ENCODE results near the gene S1PR3.

Gene S1PR3

DNA sequence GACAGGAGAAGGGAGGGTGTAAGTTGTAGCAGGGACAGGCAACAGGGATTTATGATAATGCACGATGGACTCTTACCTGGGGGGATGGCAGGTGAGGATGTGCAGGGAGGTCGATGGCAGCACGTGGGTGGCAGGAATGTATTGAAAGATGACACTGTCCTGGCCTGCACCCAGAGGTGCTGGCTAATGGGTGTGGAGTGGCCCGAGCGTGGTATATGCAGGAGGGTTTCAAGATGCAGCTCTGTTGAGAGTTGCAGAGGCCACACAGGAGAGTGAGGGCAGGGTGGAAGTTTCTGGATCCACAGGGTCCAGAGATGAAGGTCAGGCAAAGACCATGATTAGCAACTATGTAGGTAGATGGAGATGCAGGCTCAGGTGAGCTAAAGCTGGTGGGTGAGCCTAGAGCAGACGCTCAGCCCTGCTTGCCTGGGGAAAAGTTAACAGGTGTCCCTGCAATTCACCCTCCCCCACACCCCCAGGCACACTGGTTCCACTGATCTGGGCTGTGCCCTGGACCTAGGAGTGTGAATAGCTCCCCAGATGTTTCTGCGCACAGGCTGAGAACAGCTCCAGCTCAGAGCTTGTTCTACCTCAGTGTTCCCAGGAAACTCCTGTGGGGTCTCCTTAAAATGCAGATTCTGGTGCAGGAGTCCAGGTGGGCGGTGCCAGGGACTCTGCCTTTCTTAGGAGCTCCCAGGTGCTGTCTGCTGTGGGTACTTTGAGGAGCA, 21.5 kb upstream of the S1PR3 start:
- no peak for DNase-seq

DNA sequence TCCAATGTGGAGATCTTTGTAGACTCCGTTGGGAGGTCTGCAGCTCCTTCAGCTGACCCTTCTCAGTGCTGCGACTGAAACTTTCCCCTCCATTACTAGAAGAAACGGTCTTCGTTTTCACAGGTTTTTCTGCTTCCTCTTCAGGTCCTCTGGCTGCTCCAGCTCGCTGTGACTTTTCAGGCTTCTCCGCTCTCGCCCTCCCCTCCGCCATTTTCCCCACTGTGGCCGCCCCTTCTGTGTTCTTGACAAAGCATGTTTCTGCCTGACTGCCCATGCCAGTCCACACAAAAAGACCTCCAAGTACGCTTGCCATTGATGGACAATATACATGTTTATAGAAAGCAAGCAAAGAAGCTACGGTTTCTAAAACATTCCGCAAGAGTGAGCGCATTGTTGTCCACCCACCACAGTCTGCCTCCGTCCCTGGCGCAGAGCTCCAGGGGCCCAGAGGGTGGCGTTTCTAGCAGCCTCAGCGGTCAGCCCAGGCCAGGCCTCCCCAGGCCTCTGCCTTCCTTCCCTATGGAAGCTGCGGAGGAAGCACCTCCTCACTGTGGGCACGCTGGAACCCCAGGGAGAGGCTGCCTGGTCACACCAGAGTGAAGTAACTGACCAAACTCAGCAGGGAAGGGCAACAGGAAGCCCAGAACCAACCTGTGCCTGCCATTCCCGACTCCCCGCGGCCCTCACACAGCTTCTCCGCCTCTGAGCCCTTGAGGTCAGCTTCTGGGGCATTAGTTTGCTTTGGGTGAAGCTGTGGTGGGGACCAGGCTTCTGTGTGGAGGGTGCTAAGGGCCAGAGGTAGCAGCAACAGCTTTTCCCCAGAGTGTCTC, 19.9 kb upstream of the S1PR3 start:
- no peak for DNase-seq

- DNase-seq, result no peak
These were observed 18.9 kb upstream of the S1PR3 start for GRCh38 chr9:88972401-88972800.

- DNase-seq, result no peak
These were observed 17.8 kb upstream of the S1PR3 start for GRCh38 chr9:88973281-88974045.

GRCh38 chr9:88974641-88975040, 16.6 kb upstream of the S1PR3 start:
- no peak for DNase-seq

- no peak for DNase-seq
These were observed 15.0 kb upstream of the S1PR3 start for GRCh38 chr9:88975966-88976889.

- DNase-seq, result no peak
These were observed 14.4 kb upstream of the S1PR3 start for GRCh38 chr9:88976890-88977257.

DNA sequence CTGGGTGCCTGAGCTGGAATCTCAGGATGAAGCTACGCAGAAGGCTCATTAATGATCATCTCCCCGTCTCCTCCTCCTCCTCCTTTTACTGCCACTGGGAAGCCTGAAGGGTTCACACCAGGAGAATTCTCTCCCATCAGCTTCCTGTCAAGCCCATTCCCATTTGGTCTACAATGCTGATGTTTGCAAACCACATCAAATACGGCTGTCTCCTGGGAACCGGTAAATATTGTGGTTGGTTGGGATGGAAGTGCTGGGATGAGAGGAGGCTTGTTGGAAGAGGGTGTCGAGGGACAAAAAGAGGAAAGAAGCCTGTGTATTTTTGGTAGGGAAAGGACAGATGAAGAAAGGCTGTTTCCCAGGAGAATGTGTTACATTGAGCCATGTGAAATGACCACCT, 13.2 kb upstream of the S1PR3 start:
- no peak for DNase-seq

DNA sequence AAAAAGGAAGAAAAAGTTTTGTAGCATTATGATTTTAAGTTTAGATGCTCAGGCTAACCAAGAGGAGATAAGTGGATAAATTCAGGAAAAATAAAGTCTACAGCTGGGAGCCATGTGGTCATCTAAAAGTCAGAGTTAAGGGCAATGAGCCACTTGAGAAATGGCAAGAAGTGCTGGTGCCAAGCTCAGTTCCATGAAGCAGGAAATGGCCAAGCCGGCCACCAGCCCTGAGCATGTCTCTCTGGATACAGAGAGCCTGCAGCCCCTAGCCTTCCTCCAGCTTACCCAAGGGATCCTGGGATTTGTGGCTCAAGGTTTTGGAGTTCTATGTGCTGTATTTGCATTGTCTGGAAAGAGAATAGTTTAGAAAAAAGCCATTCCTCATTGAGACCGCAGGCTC, 12.2 kb upstream of the S1PR3 start:
- no peak for DNase-seq

DNA sequence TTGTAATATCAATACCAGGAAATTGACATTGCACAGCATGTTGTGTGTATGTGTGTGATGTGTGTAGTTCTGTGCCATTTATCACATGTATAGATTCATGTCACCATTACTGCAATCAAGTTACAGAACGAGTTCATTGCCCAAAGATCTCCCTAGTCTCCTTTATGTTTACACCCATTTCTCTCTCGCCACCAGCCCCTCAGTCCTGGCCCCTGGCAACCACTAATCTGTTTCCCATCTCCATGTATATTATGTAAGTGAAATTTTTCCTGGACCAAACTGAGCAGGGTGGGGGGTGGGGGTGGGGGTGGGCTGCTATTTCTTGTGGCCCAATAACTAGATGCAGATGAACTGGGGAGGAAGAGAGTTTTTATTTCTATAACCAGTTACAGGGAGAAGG, 11.5 kb upstream of the S1PR3 start:
- no peak for DNase-seq

GRCh38 chr9:88980740-88981203, 10.5 kb upstream of the S1PR3 start:
- no peak for DNase-seq

DNA sequence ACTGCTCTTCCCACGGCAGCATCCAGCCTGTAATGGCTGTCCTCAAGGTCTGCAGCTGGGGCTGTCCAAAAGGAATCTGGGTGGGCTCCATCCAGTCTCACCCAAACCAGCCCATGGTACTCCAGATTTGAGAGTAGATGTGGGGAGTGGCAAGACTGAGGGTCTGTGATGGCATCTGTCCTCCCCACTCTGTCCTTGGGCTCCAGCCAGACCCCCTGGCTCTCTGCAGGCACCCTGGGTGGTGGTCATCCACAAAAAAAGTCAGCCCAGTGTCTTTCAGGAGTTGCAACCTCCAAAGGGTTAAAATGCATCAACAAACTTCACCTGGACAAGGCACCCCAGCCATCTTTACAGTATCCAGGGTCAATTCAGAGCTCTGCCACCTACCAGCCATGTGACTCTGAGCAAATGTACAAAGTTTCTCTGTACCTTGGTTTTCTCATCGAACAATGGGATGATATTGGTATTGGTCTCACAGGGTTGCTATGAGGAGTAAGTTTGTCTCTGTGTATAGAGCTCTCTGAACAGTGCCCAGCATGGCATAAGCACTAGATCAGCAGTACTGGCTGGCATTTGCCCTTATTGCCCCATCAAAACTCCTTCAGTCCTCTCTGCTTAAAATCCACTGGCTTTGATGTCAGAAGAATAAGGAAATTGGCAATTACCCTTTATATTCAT, 7.3 kb upstream of the S1PR3 start:
- DNase-seq, result no peak

GRCh38 chr9:88984543-88984883, 6.8 kb upstream of the S1PR3 start:
- no peak for DNase-seq

- no peak for DNase-seq
These were observed 5.7 kb upstream of the S1PR3 start for GRCh38 chr9:88985616-88986015.

- no peak for DNase-seq
These were observed 4.5 kb upstream of the S1PR3 start for GRCh38 chr9:88986776-88987175.

DNA sequence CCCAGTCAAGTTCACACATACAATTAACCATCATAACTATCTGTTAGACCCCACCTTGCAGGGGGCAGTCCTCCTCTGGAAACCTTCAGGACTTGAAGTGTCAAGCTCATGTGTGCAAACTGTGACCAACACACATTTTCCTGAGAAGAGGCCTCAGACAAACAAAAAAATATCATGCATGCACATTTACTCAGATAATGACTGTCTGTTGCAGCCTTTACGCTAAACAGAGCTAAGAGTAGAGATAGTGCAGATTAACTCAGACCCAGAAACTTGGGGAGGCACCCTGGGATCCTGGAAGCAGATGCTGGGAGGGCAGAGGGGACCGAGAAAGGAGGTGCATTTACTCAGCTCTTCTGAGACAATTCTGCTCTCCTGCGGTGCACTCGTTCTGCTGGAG, 3.6 kb upstream of the S1PR3 start:
- DNase-seq, result no peak

DNA sequence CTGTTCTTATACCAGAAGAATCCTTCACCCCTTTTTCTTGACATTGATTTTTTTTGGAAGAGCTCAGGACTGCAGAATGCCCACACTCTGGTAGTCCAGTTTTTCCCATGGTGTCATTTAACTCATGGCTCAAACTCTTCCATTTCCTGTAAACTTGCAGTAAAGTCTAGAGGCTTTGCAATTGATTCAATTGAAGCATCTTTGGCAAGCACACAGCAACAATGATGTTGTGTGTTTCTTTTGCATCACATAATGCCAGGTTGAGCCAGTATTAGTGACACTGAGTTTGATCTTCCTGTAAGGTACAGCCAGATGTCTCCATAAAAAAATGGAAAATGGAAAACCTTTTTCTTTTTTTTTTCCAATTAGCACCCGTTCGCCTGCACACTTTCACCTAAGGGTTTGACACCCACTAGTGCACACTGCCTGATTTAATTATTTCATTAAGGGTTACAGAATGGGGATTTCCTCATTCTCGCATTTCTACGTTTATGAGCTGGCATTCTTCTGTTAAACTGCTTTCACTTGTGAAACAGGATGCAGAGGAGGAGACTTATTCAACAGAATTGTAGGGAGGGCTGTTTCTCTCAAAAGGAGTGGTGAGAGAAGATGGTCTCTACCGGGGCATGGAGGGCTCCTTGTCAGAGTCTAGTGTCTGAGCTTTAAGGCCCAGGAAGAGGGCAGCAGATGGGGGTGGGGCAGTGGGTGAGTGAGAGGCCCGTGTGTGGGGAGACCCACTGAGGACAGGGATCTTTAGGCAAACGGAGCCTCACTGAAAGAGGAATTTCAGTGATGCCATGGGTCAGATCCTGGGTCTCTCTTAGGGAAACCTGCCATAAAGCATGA, 2.2 kb upstream of the S1PR3 start:
- no peak for DNase-seq

- DNase-seq, result no peak
These were observed 1.1 kb upstream of the S1PR3 start for GRCh38 chr9:88990041-88990728.

DNA sequence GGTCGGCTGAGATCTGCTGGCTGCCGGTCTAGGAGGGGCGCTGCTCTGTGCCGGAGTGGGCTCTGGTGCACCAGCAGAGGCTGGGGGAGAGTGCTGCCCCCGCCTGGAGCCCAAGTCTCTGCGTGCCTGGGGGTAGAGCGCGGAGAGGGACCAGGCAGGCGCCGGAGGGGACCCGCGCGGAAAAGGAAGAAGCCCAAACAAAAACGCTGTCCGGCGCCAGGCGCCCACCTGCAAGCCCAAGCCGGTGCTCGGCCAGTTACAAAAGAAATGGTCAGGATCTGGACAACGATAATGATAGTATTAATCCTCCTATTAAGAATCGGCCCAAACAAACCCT, 571 bp upstream of the S1PR3 start:
- DNase-seq, result no peak

GRCh38 chr9:88992556-88992955, 1.3 kb downstream of the S1PR3 start:
- DNase-seq, result no peak

DNA sequence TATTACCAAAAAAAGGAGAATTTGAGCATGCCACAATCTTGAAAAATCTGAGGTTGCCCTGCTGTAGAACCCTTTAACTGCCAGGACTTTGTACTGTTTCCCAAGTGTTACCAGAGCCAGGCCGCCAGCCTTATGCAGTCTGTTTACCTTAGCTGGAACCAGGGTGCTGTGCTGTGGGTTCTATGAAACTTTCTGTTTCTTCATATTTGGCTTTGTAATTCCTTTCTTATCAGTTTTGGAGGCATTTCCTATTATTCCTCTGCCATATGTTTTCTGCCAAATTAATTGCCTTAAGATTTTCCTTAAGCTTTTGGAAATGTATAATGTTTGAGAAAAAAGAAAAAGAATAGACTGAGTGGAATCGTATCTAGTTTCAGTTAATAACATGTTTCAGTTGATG, 2.1 kb downstream of the S1PR3 start:
- DNase-seq, result no peak

Measured in left hindlimb (tissue), 1 donor.